ENCODE data around the gene SYT2. TPM values are rescaled to one million over a fixed set of nuclear protein-coding genes. Genes with fewer than 3 reads are reported as not detected.

SYT2 gene
- total RNA-seq, 1 experiment from 2014 or later, result not detected

DNA sequence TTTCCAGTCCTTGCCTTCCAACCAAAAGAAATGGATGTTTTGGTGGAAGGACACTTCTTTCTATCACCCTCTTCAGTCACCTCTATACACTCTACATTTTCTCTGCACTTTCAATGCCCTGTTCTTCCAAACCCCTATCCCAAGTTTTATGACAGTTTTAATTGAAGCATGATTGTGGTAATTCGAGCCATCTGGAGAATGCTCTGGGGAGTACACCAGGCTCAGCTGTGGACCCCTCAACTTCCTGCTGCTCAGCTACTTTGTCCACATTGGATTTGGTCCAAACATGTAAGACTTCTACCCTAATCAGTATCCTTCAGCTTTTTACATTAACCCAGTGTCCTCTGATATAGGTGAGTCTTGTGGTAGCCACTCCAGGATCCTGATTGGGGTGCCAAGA lies 129.6 kb downstream of the SYT2 start:
- intact Hi-C loops (cut with micrococcal nuclease; ENCODE audit: unreplicated experiment), result no loop called here
- CTCF ChIA-PET, result no interaction called here
- Mint-ChIP-seq H3K9me3 (ENCODE audit: low read depth, unreplicated experiment) (no peaks in the 10 kb centered on the region), H3K4me1 (ENCODE audit: low read depth, unreplicated experiment) (peaks cover 25% of the 10 kb centered on the region), H3K4me3 (ENCODE audit: low read depth, unreplicated experiment) (no peak overlapping the region), H3K27me3 (ENCODE audit: unreplicated experiment) (no peaks in the 10 kb centered on the region), H3K27ac (ENCODE audit: unreplicated experiment) (no peak overlapping the region), H3K36me3 (ENCODE audit: insufficient read depth, unreplicated experiment) (no peaks in the 10 kb centered on the region)
- DNase-seq, result no peak
- TF ChIP-seq, protein P1, sequence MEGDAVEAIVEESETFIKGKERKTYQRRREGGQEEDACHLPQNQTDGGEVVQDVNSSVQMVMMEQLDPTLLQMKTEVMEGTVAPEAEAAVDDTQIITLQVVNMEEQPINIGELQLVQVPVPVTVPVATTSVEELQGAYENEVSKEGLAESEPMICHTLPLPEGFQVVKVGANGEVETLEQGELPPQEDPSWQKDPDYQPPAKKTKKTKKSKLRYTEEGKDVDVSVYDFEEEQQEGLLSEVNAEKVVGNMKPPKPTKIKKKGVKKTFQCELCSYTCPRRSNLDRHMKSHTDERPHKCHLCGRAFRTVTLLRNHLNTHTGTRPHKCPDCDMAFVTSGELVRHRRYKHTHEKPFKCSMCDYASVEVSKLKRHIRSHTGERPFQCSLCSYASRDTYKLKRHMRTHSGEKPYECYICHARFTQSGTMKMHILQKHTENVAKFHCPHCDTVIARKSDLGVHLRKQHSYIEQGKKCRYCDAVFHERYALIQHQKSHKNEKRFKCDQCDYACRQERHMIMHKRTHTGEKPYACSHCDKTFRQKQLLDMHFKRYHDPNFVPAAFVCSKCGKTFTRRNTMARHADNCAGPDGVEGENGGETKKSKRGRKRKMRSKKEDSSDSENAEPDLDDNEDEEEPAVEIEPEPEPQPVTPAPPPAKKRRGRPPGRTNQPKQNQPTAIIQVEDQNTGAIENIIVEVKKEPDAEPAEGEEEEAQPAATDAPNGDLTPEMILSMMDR (IDR thresholded peaks at IDR 0.05; ENCODE audit: unreplicated experiment), result no peak
- no TSS peak for BruUV-seq (replicated peaks)

DNA sequence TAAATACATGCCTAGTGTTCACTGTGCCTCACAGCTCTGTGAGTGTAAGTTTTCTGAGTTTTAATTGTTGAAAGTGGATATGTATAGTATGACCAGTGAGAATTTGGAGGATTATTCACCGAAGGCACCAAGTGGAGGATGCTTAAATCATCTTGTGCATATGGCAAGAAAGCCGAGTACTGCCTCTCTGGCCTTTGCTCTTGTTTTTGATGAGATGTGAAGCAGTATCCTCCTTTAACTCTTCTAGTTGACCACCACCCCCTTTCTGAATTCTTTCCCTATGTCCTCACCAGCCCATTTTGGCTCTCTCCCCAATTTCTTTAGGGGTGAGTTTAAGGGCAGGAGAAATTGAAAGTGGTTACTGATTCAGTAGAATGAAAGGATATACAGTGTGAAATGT lies 130.4 kb downstream of the SYT2 start:
- intact Hi-C loops (cut with micrococcal nuclease; ENCODE audit: unreplicated experiment), result loop anchor here (10.0 kb wide), 1 partner anchor 115 kb away; no protein-coding TSS in a partner anchor
- H3K27ac Mint-ChIP-seq (ENCODE audit: unreplicated experiment), result no peak overlapping the region
- H3K27me3 Mint-ChIP-seq (ENCODE audit: unreplicated experiment), result no peaks in the 10 kb centered on the region
- H3K36me3 Mint-ChIP-seq (ENCODE audit: insufficient read depth, unreplicated experiment), result no peaks in the 10 kb centered on the region
- TF ChIP-seq, protein P1 (IDR thresholded peaks at IDR 0.05; ENCODE audit: unreplicated experiment), result no peak
- H3K4me1 Mint-ChIP-seq (ENCODE audit: low read depth, unreplicated experiment), result peaks cover 23% of the 10 kb centered on the region
- CTCF ChIA-PET, result no interaction called here
- no TSS peak for BruUV-seq (replicated peaks)
- DNase-seq, result no peak
- H3K4me3 Mint-ChIP-seq (ENCODE audit: low read depth, unreplicated experiment), result no peak overlapping the region
- no peaks in the 10 kb centered on the region for H3K9me3 Mint-ChIP-seq (ENCODE audit: low read depth, unreplicated experiment)

DNA sequence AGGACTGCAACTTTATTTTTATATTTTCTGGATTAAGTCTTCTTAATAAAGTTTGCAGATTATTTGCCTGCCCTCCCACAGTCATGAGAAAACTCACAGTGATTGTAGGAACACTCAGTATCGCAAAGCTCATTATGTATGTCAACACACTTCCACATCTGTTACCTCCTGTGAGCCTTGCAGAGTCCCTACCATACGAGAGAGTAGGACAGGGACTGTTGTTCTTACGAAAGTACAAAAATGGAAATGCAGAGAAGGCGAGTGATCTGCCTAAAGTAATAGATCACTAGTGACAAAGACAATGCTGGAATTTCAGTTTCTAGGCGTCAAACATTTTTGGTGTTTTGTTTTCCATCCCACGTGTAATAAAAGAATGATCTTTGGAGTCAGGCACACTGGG lies 131.7 kb downstream of the SYT2 start:
- TF ChIP-seq, protein P1 (IDR thresholded peaks at IDR 0.05; ENCODE audit: unreplicated experiment), result no peak
- DNase-seq, result no peak
- BruUV-seq (replicated peaks), result no TSS peak
- H3K27me3 Mint-ChIP-seq (ENCODE audit: unreplicated experiment), result no peaks in the 10 kb centered on the region
- peaks cover 23% of the 10 kb centered on the region for H3K4me1 Mint-ChIP-seq (ENCODE audit: low read depth, unreplicated experiment)
- CTCF ChIA-PET, result interaction anchor here (0.5 to 1.3 kb wide), 5 partner anchors 8 to 755 kb away, joined by 3 to 13 read pairs (median 3); no protein-coding TSS in a partner anchor
- H3K9me3 Mint-ChIP-seq (ENCODE audit: low read depth, unreplicated experiment), result no peaks in the 10 kb centered on the region
- H3K36me3 Mint-ChIP-seq (ENCODE audit: insufficient read depth, unreplicated experiment), result no peaks in the 10 kb centered on the region
- intact Hi-C loops (cut with micrococcal nuclease; ENCODE audit: unreplicated experiment), result loop anchor here (10.0 kb wide), 1 partner anchor 114 kb away; no protein-coding TSS in a partner anchor
- no peak overlapping the region for H3K4me3 Mint-ChIP-seq (ENCODE audit: low read depth, unreplicated experiment)
- H3K27ac Mint-ChIP-seq (ENCODE audit: unreplicated experiment), result no peak overlapping the region

DNA sequence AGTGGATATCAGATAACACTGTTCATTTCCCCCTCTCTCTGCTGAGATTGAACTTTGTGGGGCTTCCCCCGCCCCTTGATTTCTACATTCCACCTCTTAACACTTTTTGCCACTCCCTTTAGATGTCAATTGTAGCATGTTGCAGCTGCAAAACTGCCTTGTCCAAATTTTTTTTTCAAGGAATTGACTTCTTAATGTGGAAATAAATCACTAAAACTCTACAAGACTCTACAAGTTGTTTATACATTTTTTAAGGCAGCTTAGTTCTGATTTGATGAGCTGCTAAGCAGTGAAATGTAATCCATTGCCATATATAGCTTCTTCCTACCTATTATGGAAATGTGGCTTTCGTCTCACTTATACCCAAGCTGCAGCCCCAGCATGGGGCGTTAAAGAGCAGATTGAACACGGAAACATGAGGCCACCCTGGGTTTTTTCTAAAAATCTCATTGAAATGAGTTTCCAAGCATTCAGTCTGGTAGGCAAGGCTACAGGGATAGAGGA lies 132.2 kb downstream of the SYT2 start:
- no peak overlapping the region for H3K4me3 Mint-ChIP-seq (ENCODE audit: low read depth, unreplicated experiment)
- no peak overlapping the region for H3K27ac Mint-ChIP-seq (ENCODE audit: unreplicated experiment)

More for the DNA sequence above, 132.2 kb downstream of the SYT2 start:
- Mint-ChIP-seq H3K36me3 (ENCODE audit: insufficient read depth, unreplicated experiment) (no peaks in the 10 kb centered on the region), H3K9me3 (ENCODE audit: low read depth, unreplicated experiment) (no peaks in the 10 kb centered on the region), H3K27me3 (ENCODE audit: unreplicated experiment) (no peaks in the 10 kb centered on the region), H3K4me1 (ENCODE audit: low read depth, unreplicated experiment) (peaks cover 23% of the 10 kb centered on the region)
- intact Hi-C loops (cut with micrococcal nuclease; ENCODE audit: unreplicated experiment), result loop anchor here (10.0 kb wide), 1 partner anchor 113 kb away; no protein-coding TSS in a partner anchor
- DNase-seq, result no peak
- TF ChIP-seq, protein P1 (IDR thresholded peaks at IDR 0.05; ENCODE audit: unreplicated experiment), result no peak
- CTCF ChIA-PET, result interaction anchor here (0.5 to 1.3 kb wide), 5 partner anchors 8 to 755 kb away, joined by 3 to 13 read pairs (median 3); no protein-coding TSS in a partner anchor
- no TSS peak for BruUV-seq (replicated peaks)

Measured in Calu3 (cell line).